Esophagus muscularis mucosa (tissue), 3 donors: ENCODE results near the gene CEACAM16.

Source experiments
- CTCF ChIP-seq, 3 experiments: fragments of 200-600 bp in 2 of 3; fragments of 450-650 bp in 1 of 3; sonication (generic) in 2 of 3; IDR thresholded peaks; one replicate each; pipeline ENCODE4 v1.5.1; 2017 to 2019; ENCODE audit warnings: antibody characterized with exemption in 3 of 3, mild to moderate bottlenecking in 2 of 3, moderate library complexity in 1 of 3
- POLR2A ChIP-seq: fragments of 450-650 bp; IDR thresholded peaks from one replicate; pipeline ENCODE4 v1.6.1; 2017; ENCODE audit warnings: antibody characterized with exemption, moderate library complexity, mild to moderate bottlenecking, low read depth
- POLR2AphosphoS5 ChIP-seq, 2 donors: sonication (generic); formaldehyde crosslinking; IDR thresholded peaks; one replicate each; pipeline ENCODE4 v1.6.1; 2017; ENCODE audit warnings: antibody characterized with exemption in 2 of 2

- no peak for TF ChIP-seq CTCF (IDR thresholded peaks at IDR 0.05)
- no peak for TF ChIP-seq POLR2AphosphoS5 (IDR thresholded peaks at IDR 0.05)
- no peak for TF ChIP-seq POLR2A
Measured at GRCh38 chr19:44681992-44682790, 16.8 kb upstream of the CEACAM16 start.
